MM.1S (cell line): ENCODE data around the gene C1orf146.

Experiments used
- DNase-seq: peaks from one replicate; pipeline ENCODE4 v3.0.0-alpha.2; 2015
- H2AFZ ChIP-seq: fragments of 300-600 bp; sonication (generic); 2 replicates; pipeline ENCODE4 v1.6.0; 2016; ENCODE audit warnings: antibody characterized with exemption, low read length
- H3F3A ChIP-seq: fragments of 300-600 bp; sonication (generic); 2 replicates; pipeline ENCODE4 v1.6.1; 2016; ENCODE audit warnings: mild to moderate bottlenecking, antibody characterized with exemption, low read length, moderate library complexity, mixed read lengths; ENCODE audit not compliant: insufficient read depth
- H3K27ac ChIP-seq: fragments of 300-600 bp; sonication (generic); 2 replicates; pipeline ENCODE4 v1.5.1; 2016; ENCODE audit warnings: mild to moderate bottlenecking, low read length
- H3K27me3 ChIP-seq: fragments of 300-600 bp; sonication (generic); replicated peaks from 2 replicates; pipeline ENCODE4 v1.6.0; 2016; ENCODE audit warnings: low read length; ENCODE audit not compliant: insufficient read depth
- H3K36me3 ChIP-seq: fragments of 300-600 bp; sonication (generic); replicated peaks from 2 replicates; pipeline ENCODE4 v1.6.1; 2016; ENCODE audit warnings: mild to moderate bottlenecking, low read length, mixed read lengths; ENCODE audit not compliant: insufficient read depth
- H3K4me1 ChIP-seq: fragments of 300-600 bp; sonication (generic); 2 replicates; pipeline ENCODE4 v1.6.1; 2016; ENCODE audit warnings: low read length, mixed read lengths
- H3K4me2 ChIP-seq: fragments of 300-600 bp; sonication (generic); 2 replicates; pipeline ENCODE4 v1.6.0; 2016; ENCODE audit warnings: low read depth, low read length
- H3K4me3 ChIP-seq: fragments of 300-600 bp; sonication (generic); 2 replicates; pipeline ENCODE4 v1.5.1; 2016; ENCODE audit warnings: low read length, mixed read lengths
- H3K79me2 ChIP-seq: fragments of 300-600 bp; sonication (generic); 2 replicates; pipeline ENCODE4 v1.6.1; 2016; ENCODE audit warnings: mixed run types, low read length, mixed read lengths
- H3K9ac ChIP-seq: fragments of 300-600 bp; sonication (generic); 2 replicates; pipeline ENCODE4 v1.6.1; 2016; ENCODE audit warnings: low read length, mixed read lengths
- H3K9me2 ChIP-seq: fragments of 300-600 bp; sonication (generic); replicated peaks from 2 replicates; pipeline ENCODE4 v1.6.1; 2016; ENCODE audit warnings: mild to moderate bottlenecking, low read length, mixed read lengths; ENCODE audit not compliant: insufficient read depth
- H3K9me3 ChIP-seq: fragments of 300-600 bp; sonication (generic); replicated peaks from 2 replicates; pipeline ENCODE4 v1.6.1; 2016; ENCODE audit warnings: mild to moderate bottlenecking, low read length, mixed read lengths; ENCODE audit not compliant: insufficient read depth
- H4K20me1 ChIP-seq: fragments of 300-600 bp; sonication (generic); 2 replicates; pipeline ENCODE4 v1.6.1; 2016; ENCODE audit warnings: mild to moderate bottlenecking, low read length, moderate library complexity, mixed read lengths; ENCODE audit not compliant: insufficient read depth
- EZH2 ChIP-seq: fragments of 300-600 bp; sonication (generic); optimal IDR thresholded peaks from 2 replicates; pipeline ENCODE3; 2017; ENCODE audit warnings: low read depth, mild to moderate bottlenecking, antibody characterized with exemption, low read length, mixed read lengths
- EZH2phosphoT487 ChIP-seq: fragments of 300-600 bp; sonication (generic); IDR thresholded peaks from 2 replicates; pipeline ENCODE4 v1.6.1; 2018; ENCODE audit warnings: antibody characterized with exemption, low read length
- TF ChIP-seq, protein P1 (sequence below): fragments of 300-600 bp; sonication (generic); IDR thresholded peaks from 2 replicates; pipeline ENCODE4 v1.5.1; 2016; ENCODE audit warnings: antibody characterized with exemption, low read length, mixed read lengths

Gene C1orf146

DNA sequence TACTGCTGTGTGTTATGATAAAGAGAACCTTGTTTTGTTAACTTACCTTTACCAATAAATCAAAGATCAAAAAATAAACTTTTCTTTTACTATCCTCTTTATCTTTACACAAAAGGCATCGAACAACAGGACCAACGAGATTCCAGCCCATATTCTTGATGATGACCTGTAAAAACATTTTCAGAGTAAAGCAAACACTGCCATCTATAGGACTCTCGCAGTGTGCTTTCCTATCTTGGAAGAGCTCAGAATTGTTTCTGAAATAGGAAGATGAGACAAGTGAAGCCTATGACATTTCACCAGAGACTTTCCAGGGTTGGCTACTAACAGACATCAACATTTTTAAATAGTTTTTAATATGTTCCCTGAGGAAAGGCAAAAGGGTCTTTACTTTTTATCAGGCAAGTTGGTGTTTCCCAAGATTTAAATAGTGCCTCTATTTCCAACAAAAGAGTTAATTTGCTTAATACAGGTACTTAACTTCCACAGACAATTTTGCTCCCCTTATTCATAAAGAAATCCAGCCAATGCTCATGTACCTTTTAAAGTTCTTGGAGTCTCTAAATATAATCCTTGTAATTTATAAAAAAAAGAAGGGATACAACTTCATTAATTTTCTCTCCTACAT, 73.8 kb downstream of the C1orf146 start:
- peak; percentile 40 for DNase-seq
- H3K36me3 ChIP-seq = no peaks in the 10 kb centered on the region; the same call in 1 of the 2 replicates
- no peak overlapping the region for H3K27ac ChIP-seq

More for the DNA sequence above, 73.8 kb downstream of the C1orf146 start:
- no peak overlapping the region for H2AFZ ChIP-seq
- H4K20me1 ChIP-seq = no peaks in the 10 kb centered on the region
- no peak overlapping the region for H3K9ac ChIP-seq
- no peaks in the 10 kb centered on the region for H3K79me2 ChIP-seq
- no peaks in the 10 kb centered on the region for H3K9me2 ChIP-seq
- H3K4me2 ChIP-seq = no peak overlapping the region
- no peaks in the 10 kb centered on the region for H3K4me1 ChIP-seq
- no peaks in the 10 kb centered on the region for H3K9me3 ChIP-seq
- TF ChIP-seq, protein P1, sequence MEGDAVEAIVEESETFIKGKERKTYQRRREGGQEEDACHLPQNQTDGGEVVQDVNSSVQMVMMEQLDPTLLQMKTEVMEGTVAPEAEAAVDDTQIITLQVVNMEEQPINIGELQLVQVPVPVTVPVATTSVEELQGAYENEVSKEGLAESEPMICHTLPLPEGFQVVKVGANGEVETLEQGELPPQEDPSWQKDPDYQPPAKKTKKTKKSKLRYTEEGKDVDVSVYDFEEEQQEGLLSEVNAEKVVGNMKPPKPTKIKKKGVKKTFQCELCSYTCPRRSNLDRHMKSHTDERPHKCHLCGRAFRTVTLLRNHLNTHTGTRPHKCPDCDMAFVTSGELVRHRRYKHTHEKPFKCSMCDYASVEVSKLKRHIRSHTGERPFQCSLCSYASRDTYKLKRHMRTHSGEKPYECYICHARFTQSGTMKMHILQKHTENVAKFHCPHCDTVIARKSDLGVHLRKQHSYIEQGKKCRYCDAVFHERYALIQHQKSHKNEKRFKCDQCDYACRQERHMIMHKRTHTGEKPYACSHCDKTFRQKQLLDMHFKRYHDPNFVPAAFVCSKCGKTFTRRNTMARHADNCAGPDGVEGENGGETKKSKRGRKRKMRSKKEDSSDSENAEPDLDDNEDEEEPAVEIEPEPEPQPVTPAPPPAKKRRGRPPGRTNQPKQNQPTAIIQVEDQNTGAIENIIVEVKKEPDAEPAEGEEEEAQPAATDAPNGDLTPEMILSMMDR = peak; percentile 72
- TF ChIP-seq EZH2 = no peak
- no peak for TF ChIP-seq EZH2phosphoT487
- no peaks in the 10 kb centered on the region; the same call in 1 of the 2 replicates for H3F3A ChIP-seq
- no peak overlapping the region for H3K4me3 ChIP-seq
- H3K27me3 ChIP-seq = no peaks in the 10 kb centered on the region
